Choroid plexus epithelial cell (primary cell): Measurements from ENCODE around the gene FLRT2.
A peak's percentile ranks its signal among the peaks of the same experiment; 100 is the strongest.

Source experiments
- DNase-seq: peaks from one replicate; pipeline ENCODE4 v3.0.0-alpha.2; 2010; ENCODE audit warnings: low read depth
- H3K4me3 ChIP-seq: 2 replicates; pipeline ENCODE4 v1.5.1; 2011; ENCODE audit warnings: low read depth, mild to moderate bottlenecking, control low read depth, low read length, moderate library complexity
- TF ChIP-seq, protein P1 (sequence below): conservative IDR thresholded peaks from 2 replicates; pipeline ENCODE4 v1.5.1; 2011; ENCODE audit warnings: low read depth, mild to moderate bottlenecking, control low read depth, inconsistent platforms, low read length, moderate library complexity

Gene FLRT2

DNA sequence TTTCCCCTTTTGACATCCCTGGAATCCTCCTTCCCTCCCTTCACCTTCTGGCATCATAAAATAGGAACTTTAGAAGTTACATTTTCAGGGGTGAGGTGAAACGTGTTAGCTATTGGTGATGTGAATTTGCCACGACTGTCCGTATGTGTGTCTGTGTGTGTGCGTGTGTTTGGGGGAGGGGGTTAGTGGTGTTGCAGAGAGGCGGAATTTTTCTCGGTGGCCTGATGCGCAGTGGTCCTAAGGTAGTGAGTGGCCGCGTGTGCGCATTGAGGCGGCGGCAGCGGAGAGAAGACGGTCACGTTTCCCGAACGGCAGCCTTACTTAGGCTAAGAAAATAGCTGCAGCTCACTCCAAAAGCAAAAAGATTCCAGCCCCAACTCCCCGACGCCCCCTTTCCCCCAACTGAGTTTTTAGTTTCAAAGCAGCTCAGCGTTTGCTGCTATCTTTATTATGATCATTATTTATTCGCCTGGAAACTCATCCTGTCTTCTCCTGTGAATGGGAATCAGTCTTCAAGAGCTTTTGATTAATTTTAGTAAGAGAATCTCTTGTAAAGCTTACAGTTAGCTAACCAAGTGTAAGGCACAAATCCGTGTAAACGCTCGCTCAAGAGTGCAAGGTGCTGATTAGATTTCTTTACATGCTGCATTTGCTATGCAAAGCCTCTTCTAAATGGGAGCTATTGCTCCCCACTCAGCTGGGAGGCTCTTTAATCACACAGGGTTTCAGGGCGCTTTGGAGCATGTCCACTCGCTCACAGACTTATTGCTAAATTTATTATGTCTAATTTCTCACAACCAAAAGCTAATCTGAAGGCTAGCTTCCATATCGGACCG, 4.7 kb downstream of the FLRT2 start:
- peak overlapping the region; percentile 84 for H3K4me3 ChIP-seq
- TF ChIP-seq, protein P1, sequence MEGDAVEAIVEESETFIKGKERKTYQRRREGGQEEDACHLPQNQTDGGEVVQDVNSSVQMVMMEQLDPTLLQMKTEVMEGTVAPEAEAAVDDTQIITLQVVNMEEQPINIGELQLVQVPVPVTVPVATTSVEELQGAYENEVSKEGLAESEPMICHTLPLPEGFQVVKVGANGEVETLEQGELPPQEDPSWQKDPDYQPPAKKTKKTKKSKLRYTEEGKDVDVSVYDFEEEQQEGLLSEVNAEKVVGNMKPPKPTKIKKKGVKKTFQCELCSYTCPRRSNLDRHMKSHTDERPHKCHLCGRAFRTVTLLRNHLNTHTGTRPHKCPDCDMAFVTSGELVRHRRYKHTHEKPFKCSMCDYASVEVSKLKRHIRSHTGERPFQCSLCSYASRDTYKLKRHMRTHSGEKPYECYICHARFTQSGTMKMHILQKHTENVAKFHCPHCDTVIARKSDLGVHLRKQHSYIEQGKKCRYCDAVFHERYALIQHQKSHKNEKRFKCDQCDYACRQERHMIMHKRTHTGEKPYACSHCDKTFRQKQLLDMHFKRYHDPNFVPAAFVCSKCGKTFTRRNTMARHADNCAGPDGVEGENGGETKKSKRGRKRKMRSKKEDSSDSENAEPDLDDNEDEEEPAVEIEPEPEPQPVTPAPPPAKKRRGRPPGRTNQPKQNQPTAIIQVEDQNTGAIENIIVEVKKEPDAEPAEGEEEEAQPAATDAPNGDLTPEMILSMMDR: no peak
- peak; percentile 44 for DNase-seq

DNA sequence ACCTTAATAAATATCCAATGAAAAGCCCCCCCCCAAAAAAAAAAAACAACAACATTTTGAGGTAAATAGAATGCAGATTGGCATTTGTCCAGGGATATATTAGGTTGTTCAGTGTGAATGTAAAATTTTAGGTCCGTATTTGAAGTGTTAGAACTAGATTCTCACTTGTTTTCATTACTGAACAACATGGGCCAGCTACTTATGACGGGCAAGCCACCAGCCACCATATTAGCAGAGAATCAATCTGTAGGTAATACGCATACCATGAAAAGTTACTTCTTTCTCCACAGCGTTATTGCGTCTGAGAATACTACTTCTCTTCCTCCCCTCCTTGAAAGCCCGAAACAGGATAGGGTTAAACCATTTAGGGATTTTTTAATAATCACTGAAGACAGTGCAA, 5.4 kb downstream of the FLRT2 start:
- TF ChIP-seq, protein P1: no peak
- peak overlapping the region; percentile 84 for H3K4me3 ChIP-seq
- DNase-seq: no peak

DNA sequence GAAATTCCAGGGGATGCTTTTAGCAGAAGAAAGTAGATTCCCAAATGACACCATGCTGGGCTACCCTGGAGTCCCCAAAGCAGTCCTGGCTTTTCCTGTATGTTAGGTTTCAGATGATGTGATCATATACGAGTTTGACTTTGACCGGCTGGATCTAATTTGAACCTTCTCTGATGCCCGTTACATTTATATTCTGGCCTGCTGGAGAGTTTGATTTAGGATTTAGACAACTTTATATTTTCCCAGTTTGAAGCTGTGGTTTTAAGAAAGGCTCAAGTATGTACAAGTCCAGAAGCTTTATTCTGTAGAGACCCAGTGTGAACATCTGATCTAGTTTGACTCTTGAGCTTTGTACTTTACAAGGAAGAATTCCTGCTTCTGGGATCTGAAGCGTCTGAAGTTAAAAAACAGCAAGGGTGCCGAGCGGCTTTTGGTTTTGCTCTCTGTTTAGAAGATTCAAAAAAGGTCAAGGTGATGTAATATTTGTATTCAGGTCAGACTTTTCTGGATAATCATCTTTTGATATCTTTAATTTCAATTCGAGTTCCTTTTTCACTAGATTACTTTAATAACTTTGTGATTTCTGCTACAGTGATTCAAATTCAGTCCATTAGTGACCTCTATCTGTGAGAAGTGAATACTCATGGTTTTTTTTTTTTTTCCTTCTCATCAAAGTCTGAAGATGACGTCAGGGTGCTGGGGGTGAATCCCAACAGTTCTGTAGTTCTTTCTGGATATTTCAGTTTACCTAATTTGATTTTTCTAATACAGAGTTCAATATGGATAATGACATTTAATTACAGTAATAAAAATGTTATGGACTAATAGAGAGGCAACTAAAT, 6.3 kb downstream of the FLRT2 start:
- peak; percentile 76 for DNase-seq
- peak overlapping the region; percentile 84 for H3K4me3 ChIP-seq
- TF ChIP-seq, protein P1: peak; percentile 55

DNA sequence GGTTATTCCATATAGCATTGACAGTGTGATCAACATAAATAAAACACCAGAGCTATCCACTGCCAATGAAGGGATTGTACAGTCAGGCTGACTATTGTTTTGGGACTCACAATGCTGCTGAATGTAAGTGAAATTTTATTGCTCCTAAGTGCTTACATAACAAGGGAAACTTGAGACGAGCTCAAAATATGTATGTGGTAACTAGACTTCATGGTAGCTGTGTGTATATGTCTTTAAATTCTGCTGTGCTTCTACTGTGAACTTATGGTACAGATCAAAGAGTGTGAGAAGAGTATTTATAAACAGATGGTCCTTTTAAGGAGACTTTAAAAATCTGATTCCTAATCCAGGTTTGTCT, 6.9 kb downstream of the FLRT2 start:
- TF ChIP-seq, protein P1: no peak
- H3K4me3 ChIP-seq: peak overlapping the region; percentile 7
- peak; percentile 76 for DNase-seq

DNA sequence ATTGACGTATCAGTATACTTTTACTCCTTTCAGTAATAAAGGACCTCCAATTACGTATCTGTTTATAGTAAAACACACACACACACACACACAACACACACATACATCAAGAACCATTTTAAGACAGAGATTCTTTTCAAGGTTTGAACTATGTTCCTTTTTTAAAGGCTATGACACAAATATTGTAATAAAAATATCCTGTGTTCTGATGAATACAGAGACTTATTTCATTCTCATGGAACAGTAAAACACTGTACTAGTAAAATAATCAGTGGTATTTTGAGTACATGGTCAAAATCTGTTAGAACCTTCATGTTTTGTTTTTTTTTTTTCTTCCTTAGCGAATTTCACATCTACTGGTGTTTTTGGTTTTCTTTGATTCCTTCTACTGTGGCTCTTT, 7.6 kb downstream of the FLRT2 start:
- TF ChIP-seq, protein P1: no peak
- DNase-seq: no peak
- H3K4me3 ChIP-seq: no peak overlapping the region

DNA sequence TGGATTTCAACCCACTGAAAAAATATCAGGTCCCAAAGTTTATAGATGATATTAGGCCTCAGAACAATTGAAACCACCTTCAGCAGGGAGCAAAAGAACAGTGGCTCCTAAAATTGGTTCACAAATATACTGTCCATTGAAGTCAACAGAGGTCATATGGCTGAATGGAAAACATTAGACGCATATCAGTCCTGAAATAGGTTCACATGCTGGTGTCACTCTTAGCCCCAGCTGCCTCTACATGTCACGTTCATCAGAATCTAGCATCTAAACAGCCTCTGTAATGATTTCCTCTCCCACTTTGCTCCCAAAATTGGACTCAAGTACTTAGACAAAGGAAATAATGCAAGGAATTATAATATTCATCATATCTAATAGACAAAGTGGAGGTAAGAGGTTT, 8.7 kb downstream of the FLRT2 start:
- TF ChIP-seq, protein P1: no peak
- DNase-seq: no peak
- no peak overlapping the region for H3K4me3 ChIP-seq

DNA sequence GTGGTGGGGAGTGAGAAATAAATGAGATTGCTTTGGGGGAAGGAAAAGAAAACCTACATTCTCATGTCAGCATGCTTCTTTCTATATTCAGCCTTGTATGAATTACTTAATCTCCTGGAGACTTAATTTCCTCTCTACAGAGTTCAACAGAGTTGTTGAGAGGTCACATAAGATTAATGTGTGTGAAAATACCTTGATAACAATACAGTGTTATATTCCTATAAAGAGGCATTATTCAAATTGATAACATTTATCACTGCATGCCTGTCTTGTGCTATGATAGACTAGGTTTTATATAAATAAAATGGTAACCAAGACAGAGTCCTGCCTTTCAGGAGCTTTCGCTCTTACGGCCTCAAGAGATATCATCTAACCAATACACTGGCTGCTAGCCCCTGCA, 9.6 kb downstream of the FLRT2 start:
- TF ChIP-seq, protein P1: no peak
- DNase-seq: no peak
- H3K4me3 ChIP-seq: no peak overlapping the region
